ENCODE results near the gene PSTPIP2.
"Not testable (repeated sequence)": the region's sequence is repeated elsewhere in the genome, so short reads cannot be mapped to it uniquely, and the experiment has no call there.

Gene PSTPIP2

DNA sequence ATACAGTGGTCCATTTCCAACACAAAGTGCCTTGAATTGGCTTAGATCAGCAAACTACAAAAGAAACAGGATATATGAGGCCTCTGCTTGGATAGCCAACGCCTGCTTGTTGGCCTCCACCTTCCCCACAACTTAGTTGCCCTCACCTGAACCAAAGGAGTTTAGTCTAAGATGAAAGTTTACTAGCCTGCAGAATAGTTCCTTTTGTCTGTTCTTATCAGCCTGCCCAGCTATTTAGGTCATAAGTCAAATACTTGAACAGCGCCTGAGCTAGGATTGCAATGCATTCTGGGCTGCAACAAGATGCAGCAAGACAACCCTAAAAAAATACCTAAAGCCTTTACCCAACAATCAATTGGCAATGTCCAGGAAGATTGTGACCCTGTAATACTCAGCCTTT lies 91.8 kb downstream of the PSTPIP2 start:
- no peak for DNase-seq

DNA sequence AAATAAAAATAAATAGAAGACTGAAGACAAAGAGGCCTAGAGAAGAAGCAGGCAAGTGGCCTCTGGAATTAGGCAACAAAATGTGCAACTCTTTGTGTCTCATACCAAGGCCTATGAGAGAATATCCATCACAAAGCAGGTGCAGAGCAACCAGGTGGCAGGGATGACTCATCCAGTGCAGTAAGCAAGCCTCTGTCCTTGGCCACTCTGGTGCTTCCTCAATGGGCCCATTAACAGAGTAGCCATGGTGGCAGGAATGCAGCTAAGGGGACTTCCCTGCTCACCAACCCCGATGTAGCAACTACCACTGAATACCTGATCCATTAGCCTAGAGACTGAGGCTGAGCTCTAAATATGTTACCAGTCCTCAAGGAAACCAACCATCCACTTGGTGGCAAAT lies 94.0 kb downstream of the PSTPIP2 start:
- peak in 2 of 3 experiments; percentile 15 to 41 for DNase-seq

DNA sequence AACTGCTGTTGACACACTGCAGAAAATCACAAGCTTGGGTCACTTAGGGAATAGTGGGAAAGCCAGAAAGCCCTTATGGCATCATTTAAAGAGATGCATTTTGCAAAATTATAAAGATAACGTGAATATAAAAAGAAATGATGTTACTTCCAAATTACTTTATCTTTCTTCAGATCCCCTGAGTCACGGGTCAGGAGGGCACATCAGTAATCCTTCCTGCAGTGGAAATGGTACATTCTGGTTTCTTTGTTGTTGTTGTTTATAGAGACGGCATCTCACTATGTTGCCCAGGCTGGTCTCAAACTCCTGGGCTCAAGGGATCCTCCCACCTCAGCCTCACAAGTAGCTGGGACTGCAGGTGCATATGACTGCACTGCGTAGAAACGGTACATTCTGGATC lies 95.1 kb downstream of the PSTPIP2 start:
- no peak for DNase-seq

DNA sequence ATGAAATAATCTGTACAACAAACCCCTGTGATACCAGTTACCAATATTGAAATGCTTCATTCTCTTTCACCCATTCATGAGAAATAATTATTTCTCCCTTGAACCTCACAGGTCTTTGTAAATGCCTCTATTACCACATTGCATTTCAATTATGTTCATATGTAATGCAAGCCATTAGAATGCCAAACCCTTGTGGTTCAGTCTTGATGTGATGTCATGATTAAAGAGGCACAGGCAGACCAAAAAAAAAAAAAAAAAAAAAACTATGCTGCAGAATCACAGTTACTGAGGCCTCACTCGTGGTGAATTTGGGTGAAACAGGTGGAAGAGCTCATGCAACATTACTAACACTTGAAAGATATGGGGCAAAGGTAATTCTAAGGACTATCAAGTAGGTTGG lies 95.5 kb downstream of the PSTPIP2 start:
- DNase-seq: no peak

DNA sequence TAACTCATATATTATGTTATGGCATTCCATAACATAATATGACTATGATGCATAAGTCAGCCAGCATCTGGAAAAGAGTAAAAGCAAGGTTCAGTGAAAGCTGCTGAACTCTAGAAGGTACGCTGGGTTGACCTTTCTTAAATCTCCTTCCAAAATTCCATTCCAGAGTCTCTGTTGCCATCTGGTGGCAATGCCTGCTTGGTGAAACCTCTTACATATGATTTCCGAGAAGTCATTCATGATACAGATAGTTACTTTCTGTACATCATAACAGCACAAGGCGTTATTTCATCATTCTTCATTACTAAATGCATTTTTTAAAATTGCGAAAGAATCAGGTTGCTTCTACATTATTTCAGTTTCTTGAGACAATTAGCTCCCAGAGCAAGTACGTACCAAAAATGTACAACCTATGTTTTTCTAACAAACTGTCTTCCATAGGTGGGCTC lies 97.9 kb downstream of the PSTPIP2 start:
- peak; percentile 54 to 89 (median 68) for DNase-seq

DNA sequence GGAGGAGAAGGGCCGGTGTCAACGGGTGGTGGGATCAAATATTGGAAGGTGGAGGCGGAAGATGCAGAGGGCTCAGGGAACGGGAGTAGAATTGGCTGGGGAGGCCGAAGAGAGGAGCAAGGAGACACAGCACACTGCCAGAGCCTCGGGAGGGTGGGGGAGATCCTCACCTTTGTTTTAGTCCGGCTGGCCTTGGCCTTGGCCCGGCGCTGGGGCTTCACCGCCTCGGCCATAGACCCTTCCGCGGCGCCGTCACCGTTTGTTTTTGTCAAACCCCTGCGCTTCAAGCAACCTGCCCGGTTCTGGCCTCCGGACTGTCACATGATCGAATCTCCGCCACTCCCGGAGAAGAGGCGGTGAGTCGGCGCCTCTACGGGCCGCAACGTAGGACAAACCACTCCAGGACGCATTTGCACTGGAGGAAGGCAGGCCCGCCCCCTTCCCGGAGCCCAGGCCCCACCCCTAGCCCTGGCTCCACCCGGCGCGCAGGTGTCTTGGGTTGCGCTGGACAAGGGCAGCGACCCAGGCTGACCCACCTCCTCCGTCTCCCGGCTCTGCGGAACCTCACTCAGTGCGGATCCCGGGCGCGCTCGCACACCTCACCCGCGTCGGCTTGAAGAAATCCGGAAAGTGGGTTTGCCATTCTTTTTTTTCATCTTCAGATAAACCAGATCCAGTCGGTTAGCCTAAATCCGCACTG lies 104.9 kb downstream of the PSTPIP2 start, which contains the start of gene EPG5:
TSS of gene EPG5 (minus strand) at position 323 of the 700 bp plus-strand sequence. CDS start at position 233, 90 bp downstream.
- DNase-seq: peak; percentile 92 to 98 (median 98)

DNA sequence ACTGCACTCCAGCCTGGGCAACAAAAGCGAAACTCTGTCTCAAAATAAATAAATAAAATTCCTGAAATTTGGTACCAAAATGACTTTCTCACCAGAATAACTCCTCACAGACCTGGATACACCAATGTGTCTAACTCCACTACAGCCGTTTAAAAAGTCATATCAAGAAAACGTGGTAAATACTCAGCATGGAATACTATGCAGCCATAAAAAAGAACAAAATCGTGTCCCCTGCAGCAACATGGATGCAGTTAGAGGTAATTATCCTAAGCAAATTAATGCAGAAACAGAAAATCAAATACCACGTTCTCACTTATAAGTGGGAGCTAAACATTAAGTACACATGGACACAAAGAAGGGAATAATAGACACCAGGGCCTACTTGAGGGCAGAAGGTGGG lies 107.1 kb downstream of the PSTPIP2 start:
- not testable (repeated sequence) for DNase-seq

DNA sequence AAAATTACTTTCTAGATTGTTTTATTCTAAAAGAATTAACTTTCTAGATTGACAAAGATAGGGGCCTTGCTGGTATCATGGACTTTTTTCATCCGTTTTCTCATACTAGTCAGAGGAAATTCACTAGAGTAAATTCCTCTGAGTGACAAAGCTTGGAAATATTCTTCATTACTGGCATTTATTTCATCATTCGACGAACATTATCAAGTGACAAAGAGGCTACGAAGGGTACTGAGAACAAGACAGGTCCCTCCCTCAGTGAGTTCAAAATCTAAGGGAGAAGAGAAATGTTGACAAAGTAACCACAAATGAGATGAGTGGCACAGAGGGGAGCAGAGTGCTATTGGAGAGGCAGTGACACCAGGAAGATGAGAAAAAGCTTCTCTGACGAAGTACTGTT lies 109.2 kb downstream of the PSTPIP2 start:
- DNase-seq: no peak

DNA sequence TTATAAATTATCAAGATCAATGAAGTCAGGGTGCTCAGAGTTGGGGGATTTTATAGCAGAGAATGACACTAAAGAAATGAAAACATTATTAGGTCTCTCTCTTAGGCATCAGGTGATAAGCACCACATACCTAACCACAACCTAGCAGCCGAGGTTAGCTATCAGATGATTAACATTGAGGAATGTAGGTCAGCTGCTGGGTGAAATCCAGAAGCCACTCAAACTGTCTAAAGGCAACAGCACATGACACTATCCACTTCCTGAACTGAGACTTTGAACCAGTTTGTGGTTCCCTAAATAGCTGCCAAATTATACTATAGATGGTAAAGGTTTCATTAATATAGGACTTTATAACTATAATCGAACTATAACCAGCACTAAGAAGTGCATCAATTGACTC lies 109.6 kb downstream of the PSTPIP2 start:
- DNase-seq: no peak

DNA sequence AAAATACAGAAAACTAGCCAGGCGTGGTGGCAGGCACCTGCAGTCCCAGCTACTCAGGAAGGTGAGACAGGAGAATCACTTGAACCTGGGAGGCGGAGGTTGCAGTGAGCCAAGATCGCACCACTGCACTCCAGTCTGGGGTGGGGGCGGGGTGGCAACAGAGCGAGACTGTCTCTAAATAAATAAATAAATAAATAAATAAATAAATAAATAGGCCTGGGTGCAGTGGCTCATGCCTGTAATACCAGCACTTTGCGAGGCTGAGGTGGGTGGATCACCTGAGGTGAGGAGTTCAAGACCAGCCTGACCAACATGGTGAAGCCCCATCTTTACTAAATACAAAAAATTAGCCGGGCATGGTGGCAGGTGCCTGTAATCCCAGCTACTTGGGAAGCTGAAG lies 112.6 kb downstream of the PSTPIP2 start:
- not testable (repeated sequence) for DNase-seq

DNA sequence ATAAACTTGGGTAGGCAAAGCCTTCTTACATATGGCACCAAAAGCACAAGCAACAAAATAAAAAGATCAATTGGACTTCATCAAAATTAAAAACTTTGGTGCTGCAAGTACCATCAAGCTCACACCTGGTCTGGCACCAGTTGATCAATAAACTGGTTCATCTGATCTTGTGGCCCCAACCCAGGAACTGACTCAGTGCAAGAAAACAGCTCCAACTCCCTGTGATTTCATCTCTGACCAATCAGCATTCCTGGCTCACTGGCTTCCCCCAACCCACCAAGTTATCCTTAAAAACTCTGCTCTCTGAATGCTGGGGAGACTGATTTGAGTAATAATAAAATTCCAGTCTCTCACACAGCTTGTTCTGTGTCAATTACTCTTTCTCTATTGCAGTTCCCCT lies 113.3 kb downstream of the PSTPIP2 start:
- DNase-seq: no peak

DNA sequence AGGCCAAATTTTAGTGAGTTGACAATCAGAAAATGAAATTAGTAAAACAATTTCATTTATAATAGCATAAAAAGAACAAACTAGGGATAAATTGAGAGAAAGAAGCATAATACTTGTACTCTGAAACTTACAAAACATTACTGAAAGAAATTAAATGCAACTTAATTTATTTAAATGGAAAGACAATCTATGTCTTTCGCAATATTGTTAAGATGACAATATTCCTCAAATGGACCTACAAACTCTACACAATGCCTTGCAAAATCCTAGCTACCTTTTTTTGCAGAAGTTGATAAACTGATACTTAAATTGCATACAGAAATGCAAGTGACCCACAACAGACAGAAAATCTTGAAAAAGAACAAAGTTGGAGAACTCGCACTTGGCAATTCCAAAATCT lies 114.0 kb downstream of the PSTPIP2 start:
- no peak for DNase-seq

DNA sequence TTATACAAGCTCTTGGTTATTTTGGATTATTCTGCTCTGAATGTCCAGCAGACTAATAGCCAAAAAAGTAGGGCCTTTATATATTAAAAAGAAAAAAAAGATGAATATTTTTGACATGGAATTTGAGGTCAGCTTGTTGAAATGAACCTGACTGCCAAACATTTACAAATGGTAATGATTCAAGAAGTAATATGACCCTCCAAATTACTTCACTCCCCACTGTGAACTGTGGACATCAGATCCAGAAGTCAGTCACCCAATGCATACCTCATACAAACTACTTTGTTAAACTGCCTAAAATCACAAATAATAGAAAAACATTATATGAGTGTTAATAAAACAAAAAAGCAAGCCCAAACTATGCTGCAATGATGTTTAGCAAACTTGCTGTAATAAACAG lies 115.0 kb downstream of the PSTPIP2 start:
- no peak for DNase-seq

DNA sequence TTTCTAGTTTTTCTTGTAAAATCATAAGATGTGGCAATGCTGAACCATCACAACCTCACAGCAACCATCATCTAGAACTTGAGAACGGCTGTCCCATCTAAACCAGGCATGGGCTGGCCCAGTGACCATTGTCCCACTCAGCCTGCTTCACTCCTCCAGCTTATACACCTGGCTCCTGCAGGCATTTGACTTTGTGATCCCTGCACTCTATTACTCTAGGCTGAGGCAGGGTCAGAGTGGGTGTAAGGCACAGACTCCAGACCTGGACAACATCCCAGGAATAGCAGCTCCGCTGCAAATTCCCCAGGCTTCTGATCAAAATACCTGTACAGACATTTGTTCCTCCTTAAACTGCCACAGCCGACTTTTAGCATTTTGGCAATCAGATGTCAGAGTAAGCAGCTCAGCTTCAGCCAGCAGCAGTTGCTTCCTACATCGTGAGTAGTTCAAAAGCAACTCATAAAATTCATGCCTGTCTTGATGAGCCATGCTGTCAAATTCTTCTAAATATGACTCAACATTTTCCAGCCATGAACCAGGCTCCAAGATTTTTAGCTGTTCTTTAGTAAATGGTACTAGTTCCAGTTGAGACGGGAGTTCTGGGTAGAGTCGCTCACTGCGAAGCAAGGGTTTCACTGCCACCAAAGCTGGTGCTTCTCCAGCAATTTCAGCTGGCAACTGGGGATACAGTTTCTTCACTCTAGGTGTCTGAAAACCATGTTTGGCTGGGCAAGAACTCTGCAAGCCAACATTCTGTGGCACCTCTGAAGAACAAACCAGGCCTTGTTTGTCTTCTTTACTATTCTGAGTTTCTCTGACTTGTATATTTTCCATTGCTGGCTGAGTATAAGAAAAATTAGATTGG lies 117.8 kb downstream of the PSTPIP2 start:
- no peak for DNase-seq

DNA sequence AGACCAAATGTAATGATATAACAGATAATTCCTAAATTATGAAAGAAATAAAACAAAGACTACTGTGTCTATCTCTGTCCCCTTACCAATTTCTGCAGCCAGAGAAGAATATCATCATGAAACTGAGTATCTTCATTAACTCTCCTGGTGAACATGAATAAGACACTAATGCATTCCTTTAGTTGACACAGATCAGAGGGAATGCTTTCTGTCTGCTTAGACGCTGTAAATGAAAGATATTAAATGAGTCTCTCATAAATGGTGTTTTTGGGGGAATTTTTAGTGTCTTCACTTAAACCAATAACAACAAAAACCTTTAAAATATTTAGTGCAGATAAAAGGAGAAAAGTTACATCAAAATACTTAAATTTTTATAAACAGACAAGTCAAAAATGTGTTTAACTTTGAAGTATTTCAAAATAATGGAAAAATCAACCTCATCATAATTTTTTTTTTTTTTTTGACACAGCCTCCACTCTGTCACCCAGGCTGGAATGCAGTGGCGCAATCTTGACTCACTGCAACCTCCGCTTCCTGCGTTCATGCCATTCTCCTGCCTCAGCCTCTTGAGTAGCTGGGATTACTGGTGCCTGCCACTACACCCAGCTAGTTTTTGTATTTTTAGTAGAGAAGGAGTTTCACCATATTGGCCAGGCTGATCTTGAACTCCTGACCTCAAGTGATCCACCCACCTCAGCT lies 120.9 kb downstream of the PSTPIP2 start:
- no peak for DNase-seq

DNA sequence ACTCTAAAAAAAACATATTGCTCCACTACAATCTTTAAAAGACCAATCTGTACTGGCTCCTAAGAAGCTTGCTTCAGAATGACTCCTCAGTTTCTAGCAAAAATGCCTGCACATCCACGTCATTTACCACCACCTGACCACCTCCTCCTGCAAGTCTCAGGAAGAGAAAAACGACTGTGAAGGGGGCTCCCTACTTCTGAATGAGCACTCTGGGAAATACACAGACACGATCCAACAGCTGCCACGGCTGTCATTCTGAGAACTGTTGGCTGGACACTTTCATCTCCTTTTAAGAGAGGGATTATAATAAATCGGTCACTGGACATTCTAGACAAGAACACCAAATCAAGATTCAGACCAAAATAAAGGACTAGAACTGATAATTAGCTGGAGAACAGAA lies 126.4 kb downstream of the PSTPIP2 start:
- no peak for DNase-seq

DNA sequence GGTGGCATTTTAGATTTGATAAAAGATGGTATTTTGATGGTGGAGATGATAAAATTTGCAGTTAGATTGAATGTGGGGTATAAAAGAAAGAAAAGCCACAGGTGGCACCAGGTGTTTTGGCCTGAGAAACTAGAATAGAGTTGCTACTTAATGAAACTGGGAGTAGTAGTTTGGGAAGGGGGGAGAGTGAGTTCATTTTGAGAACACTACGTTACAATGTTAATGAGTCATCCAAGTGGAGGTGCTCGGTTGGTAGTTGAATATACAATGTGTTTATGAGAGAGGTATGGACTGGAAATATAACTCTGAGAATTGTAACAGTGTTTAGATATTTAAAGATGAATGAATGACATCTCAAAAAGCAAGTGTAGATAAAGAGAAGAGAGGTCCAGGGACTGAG lies 131.3 kb downstream of the PSTPIP2 start:
- no peak for DNase-seq

DNA sequence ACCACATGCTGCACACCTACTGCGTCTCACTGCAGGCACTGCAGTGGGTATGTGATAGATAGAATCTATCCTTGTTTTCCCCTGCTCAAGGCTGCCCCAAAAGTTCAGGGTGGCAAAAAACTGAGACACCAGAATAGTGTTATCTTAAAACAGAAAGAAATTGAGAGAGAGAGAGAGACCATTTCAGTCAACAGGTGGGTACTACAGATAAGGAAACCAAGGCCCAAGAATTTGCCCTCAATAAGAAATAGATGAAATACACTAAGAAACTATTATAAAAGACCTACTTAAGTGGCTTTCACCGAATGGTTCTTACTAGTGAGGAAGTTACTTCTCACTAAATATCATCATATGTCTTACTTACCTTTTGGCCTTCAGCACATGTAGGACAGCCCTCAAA lies 132.8 kb downstream of the PSTPIP2 start:
- no peak for DNase-seq

DNA sequence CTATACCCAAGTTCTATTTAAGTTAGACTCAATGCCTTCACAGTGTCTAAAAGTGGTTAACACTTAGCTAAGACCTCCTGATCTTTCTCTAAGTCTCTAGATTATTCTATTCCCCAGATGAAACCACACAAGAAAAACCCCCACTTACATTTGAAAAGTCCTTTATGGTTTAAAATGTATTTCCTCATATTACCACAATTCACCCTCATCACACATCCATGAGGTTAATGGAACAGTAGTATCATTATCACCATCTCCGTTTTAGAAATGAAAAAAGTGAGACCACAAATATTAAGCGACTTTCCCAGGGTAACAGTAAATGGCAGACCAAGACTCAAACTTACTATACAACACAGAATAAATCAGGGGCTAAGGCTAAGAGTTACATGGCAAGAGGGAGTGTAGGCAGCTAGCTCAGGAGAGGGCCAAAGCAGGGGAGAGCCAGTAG lies 133.5 kb downstream of the PSTPIP2 start:
- no peak for DNase-seq

DNA sequence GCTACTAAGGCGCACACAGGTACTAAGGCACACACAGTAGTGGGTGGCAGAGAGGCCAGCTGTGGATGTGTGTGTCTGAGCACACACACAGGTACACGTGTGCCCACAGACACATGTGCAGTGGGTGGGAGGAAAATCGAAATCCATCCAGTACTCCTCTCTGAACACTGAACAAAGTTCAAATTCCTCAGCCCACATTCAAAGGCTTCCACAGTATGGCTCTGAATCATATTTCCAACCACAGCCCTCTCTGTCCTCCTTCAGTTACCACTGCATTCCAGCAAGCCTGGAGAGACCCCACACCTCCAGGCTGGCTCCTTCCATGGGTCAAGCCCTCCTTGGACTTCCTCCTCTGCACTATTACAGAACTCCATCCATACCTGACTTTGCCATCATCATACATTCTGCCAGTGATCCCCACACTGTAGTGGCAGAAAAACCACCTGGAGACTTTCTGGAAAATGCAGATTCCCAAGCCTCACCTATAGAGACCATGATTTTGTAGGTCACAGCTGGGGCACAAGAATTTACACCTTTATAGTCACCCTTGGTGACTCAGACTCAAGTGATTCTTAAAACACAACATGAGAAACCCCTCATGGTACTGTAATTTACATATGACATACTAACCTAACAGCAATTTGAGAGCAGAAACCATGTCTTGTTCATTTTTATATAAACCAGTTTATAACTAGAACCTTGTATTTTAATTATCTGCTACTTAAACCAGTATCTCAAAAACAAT lies 136.3 kb downstream of the PSTPIP2 start:
- no peak for DNase-seq

Data from NCI-H1417 (cell line).